Measurements from ENCODE around the gene LSM5.

GRCh38 chr7:32495298-32496051, 5.3 kb upstream of the LSM5 start, which contains the start of gene AVL9:
- TF ChIP-seq MYNN (IDR thresholded peaks at IDR 0.05), result no peak
- TF ChIP-seq MYNN (CRISPR knock-in tag; IDR thresholded peaks at IDR 0.05), result no peak
- TF ChIP-seq REST (IDR thresholded peaks at IDR 0.05; ENCODE audit: borderline replicate concordance), result peak; percentile 53
- peak; percentile 49; the same call in 1 of the 2 replicates for TF ChIP-seq REST (CRISPR knock-in tag; IDR thresholded peaks at IDR 0.05; ENCODE audit: low read depth)
- no peak for TF ChIP-seq ZHX1 (conservative IDR thresholded peaks at IDR 0.05; ENCODE audit: low read length)
- no peak for TF ChIP-seq ZNF76 (CRISPR knock-in tag; IDR thresholded peaks at IDR 0.05; ENCODE audit: borderline replicate concordance)
- peak; percentile 76 for TF ChIP-seq TAF1 (IDR thresholded peaks at IDR 0.05; ENCODE audit: control insufficient read depth, extremely low read depth, insufficient read depth, low read length, severe bottlenecking)
- TF ChIP-seq RAD21 (CRISPR knock-in tag; conservative IDR thresholded peaks at IDR 0.05 in 1 of 2, IDR thresholded peaks at IDR 0.05 in 1 of 2), result no peak
- no peak for TF ChIP-seq PTBP1 (IDR thresholded peaks at IDR 0.05; ENCODE audit: low read depth, low read length)

Measured in K562 (cell line).